Left ventricle myocardium inferior (tissue), 1 donor: ENCODE data around the gene CYP4F3. TPM values are rescaled to one million over a fixed set of nuclear protein-coding genes. Genes with fewer than 3 reads are reported as not detected.

Experiments
- DNase-seq: peaks from one replicate; pipeline ENCODE4 v3.0.0-alpha.2; 2020
- H3K27ac ChIP-seq: fragments of 200-600 bp; replicated peaks from 2 replicates; pipeline ENCODE4 v1.8.0; 2021
- H3K27me3 ChIP-seq: fragments of 200-600 bp; 2 replicates; pipeline ENCODE4 v1.8.0; 2021; ENCODE audit warnings: low read depth
- H3K36me3 ChIP-seq: fragments of 200-600 bp; 2 replicates; pipeline ENCODE4 v1.8.0; 2021
- H3K4me1 ChIP-seq: fragments of 200-600 bp; 2 replicates; pipeline ENCODE4 v1.8.0; 2021
- H3K4me3 ChIP-seq: fragments of 200-600 bp; 2 replicates; pipeline ENCODE4 v1.8.0; 2021; ENCODE audit warnings: mild to moderate bottlenecking, moderate library complexity
- H3K9me3 ChIP-seq: fragments of 200-600 bp; replicated peaks from 2 replicates; pipeline ENCODE4 v1.8.0; 2021
- CTCF ChIP-seq: fragments of 200-600 bp; IDR thresholded peaks from 2 replicates; pipeline ENCODE4 v1.8.0; 2021; ENCODE audit warnings: antibody characterized with exemption, mild to moderate bottlenecking, borderline replicate concordance
- intact Hi-C: fragments of 100-400 bp; cut with micrococcal nuclease; formaldehyde crosslinking; loops from one replicate; pipeline ENCODE4 v1.11.0; 2022
- total RNA-seq: library from RNA; stranded (reverse); fragmentation: NEBNext Ultra II Directional; extraction: Animal tissue kit (Norgen Biotek cat#: 25700); gene quantifications from one replicate; pipeline ENCODE4 v1.2.1, GENCODE V29; 2021
- donor health status: DM: no; HTN: yes; CAD: no; lungs with severe emphysema.

Gene CYP4F3
- total RNA-seq, 1 donor from 2014 or later = not detected

- TF ChIP-seq CTCF = no peak
These were observed 31.4 kb upstream of the CYP4F3 start for GRCh38 chr19:15609261-15609660.

GRCh38 chr19:15612342-15612741 is 28.4 kb upstream of the CYP4F3 start:
- no peak for DNase-seq
- intact Hi-C loops = no loop called here
- H3K27me3 ChIP-seq = peaks cover 63% of the 10 kb centered on the region
- H3K9me3 ChIP-seq = no peaks in the 10 kb centered on the region
- no peak overlapping the region for H3K4me3 ChIP-seq
- no peak overlapping the region for H3K27ac ChIP-seq
- no peaks in the 10 kb centered on the region for H3K36me3 ChIP-seq
- no peaks in the 10 kb centered on the region for H3K4me1 ChIP-seq
- no peak for TF ChIP-seq CTCF

More at GRCh38 chr19:15609261-15609660, 31.4 kb upstream of the CYP4F3 start:
- DNase-seq = no peak
- Histone ChIP-seq H3K27me3 (peaks cover 37% of the 10 kb centered on the region), H3K9me3 (no peaks in the 10 kb centered on the region), H3K4me3 (no peak overlapping the region), H3K27ac (no peak overlapping the region), H3K4me1 (no peaks in the 10 kb centered on the region), H3K36me3 (no peaks in the 10 kb centered on the region)
- intact Hi-C loops = no loop called here

- Histone ChIP-seq H3K4me3 (no peak overlapping the region), H3K27me3 (peaks cover 73% of the 10 kb centered on the region), H3K36me3 (no peaks in the 10 kb centered on the region), H3K4me1 (no peaks in the 10 kb centered on the region), H3K27ac (no peak overlapping the region), H3K9me3 (no peaks in the 10 kb centered on the region)
- intact Hi-C loops = no loop called here
- TF ChIP-seq CTCF = no peak
- DNase-seq = no peak
These were observed 27.4 kb upstream of the CYP4F3 start for GRCh38 chr19:15613338-15613737.

GRCh38 chr19:15614507-15615379 is 26.0 kb upstream of the CYP4F3 start, which contains the start of gene CYP4F8:
CYP4F8 (plus strand) TSS chr19:15615218; CDS start chr19:15615617, 399 bp downstream.
- Histone ChIP-seq H3K36me3 (no peaks in the 10 kb centered on the region), H3K4me1 (no peaks in the 10 kb centered on the region), H3K9me3 (no peaks in the 10 kb centered on the region), H3K27me3 (peaks cover 78% of the 10 kb centered on the region), H3K4me3 (no peak within 1 kb of the TSS), H3K27ac (no peak within 1 kb of the TSS)
- intact Hi-C loops = no loop called here
- no peak for DNase-seq
- no peak for TF ChIP-seq CTCF

- no peak for TF ChIP-seq CTCF
- H3K9me3 ChIP-seq = no peaks in the 10 kb centered on the region
- no peak for DNase-seq
- H3K4me1 ChIP-seq = no peaks in the 10 kb centered on the region
- H3K4me3 ChIP-seq = no peak overlapping the region
- intact Hi-C loops = no loop called here
- H3K27me3 ChIP-seq = peaks cover 78% of the 10 kb centered on the region
- H3K36me3 ChIP-seq = no peaks in the 10 kb centered on the region
- H3K27ac ChIP-seq = no peak overlapping the region
These were observed 25.2 kb upstream of the CYP4F3 start for GRCh38 chr19:15615526-15615925.
